ENCODE measurements around the gene SNX24. TPM values are rescaled to one million over a fixed set of nuclear protein-coding genes. Genes with fewer than 3 reads are reported as not detected.

SNX24 gene
- total and polyA plus RNA-seq, 2 donors (not counting 1 experiment from before 2014, with no cell fraction given), result 13.4 to 22.3 TPM

GRCh38 chr5:122864842-122865241 lies 19.4 kb downstream of the SNX24 start:
- no peak overlapping the region for H3K4me2 ChIP-seq (ENCODE audit: extremely low read depth, insufficient read depth, low read length)
- no peaks in the 10 kb centered on the region for H4K20me1 ChIP-seq (ENCODE audit: control insufficient read depth, extremely low read depth, insufficient read depth, low read length)
- H3K4me1 ChIP-seq (ENCODE audit: control insufficient read depth, extremely low read depth, insufficient read depth, low read length), result no peaks in the 10 kb centered on the region
- no peaks in the 10 kb centered on the region for H3K9me3 ChIP-seq (ENCODE audit: control insufficient read depth, insufficient read depth, low read depth, low read length)
- TF ChIP-seq EZH2 (IDR thresholded peaks at IDR 0.05; ENCODE audit: low read length, missing control alignments) (no peak), CTCF (conservative IDR thresholded peaks at IDR 0.05 in 1 of 2, IDR thresholded peaks at IDR 0.05 in 1 of 2; ENCODE audit: low read depth in 1 of 2, low read length in 2 of 2) (no peak)
- no peak overlapping the region for H2AFZ ChIP-seq (ENCODE audit: low read length)
- H3K9ac ChIP-seq (ENCODE audit: insufficient read depth, low read length), result no peak overlapping the region
- H3K79me2 ChIP-seq (ENCODE audit: control insufficient read depth, insufficient read depth, low read length), result no peaks in the 10 kb centered on the region
- H3K27me3 ChIP-seq (ENCODE audit: control insufficient read depth, insufficient read depth, low read length), result no peaks in the 10 kb centered on the region
- DNase-seq (ENCODE audit: low read depth in 2 of 2), result no peak
- no peak overlapping the region for H3K4me3 ChIP-seq (replicated peaks in 1 of 4; ENCODE audit: control extremely low read depth in 1 of 4, insufficient read depth in 1 of 4, low read depth in 3 of 4, low read length in 4 of 4)
- H3K36me3 ChIP-seq (ENCODE audit: control insufficient read depth, insufficient read depth, low read length), result no peaks in the 10 kb centered on the region
- no peak overlapping the region for H3K27ac ChIP-seq (ENCODE audit: insufficient read depth, low read length)

- H3K27ac ChIP-seq (ENCODE audit: insufficient read depth, low read length), result no peak overlapping the region
Observed at GRCh38 chr5:122870219-122870856, 24.9 kb downstream of the SNX24 start.

GRCh38 chr5:122871661-122872060 lies 26.2 kb downstream of the SNX24 start:
- no peaks in the 10 kb centered on the region for H3K9me3 ChIP-seq (ENCODE audit: control insufficient read depth, insufficient read depth, low read depth, low read length)
- no peak overlapping the region for H3K9ac ChIP-seq (ENCODE audit: insufficient read depth, low read length)
- H3K27me3 ChIP-seq (ENCODE audit: control insufficient read depth, insufficient read depth, low read length), result no peaks in the 10 kb centered on the region
- no peak overlapping the region for H3K27ac ChIP-seq (ENCODE audit: insufficient read depth, low read length)
- H4K20me1 ChIP-seq (ENCODE audit: control insufficient read depth, extremely low read depth, insufficient read depth, low read length), result no peaks in the 10 kb centered on the region
- no peaks in the 10 kb centered on the region for H3K36me3 ChIP-seq (ENCODE audit: control insufficient read depth, insufficient read depth, low read length)
- no peak overlapping the region for H2AFZ ChIP-seq (ENCODE audit: low read length)
- peak in 1 of 2 donors; percentile 31 for DNase-seq (ENCODE audit: low read depth in 2 of 2)
- no peak overlapping the region for H3K4me2 ChIP-seq (ENCODE audit: extremely low read depth, insufficient read depth, low read length)
- no peak overlapping the region for H3K4me3 ChIP-seq (replicated peaks in 1 of 4; ENCODE audit: control extremely low read depth in 1 of 4, insufficient read depth in 1 of 4, low read depth in 3 of 4, low read length in 4 of 4)
- H3K4me1 ChIP-seq (ENCODE audit: control insufficient read depth, extremely low read depth, insufficient read depth, low read length), result peaks cover 6% of the 10 kb centered on the region
- no peaks in the 10 kb centered on the region for H3K79me2 ChIP-seq (ENCODE audit: control insufficient read depth, insufficient read depth, low read length)
- TF ChIP-seq EZH2 (IDR thresholded peaks at IDR 0.05; ENCODE audit: low read length, missing control alignments) (no peak), CTCF (conservative IDR thresholded peaks at IDR 0.05 in 1 of 2, IDR thresholded peaks at IDR 0.05 in 1 of 2; ENCODE audit: low read depth in 1 of 2, low read length in 2 of 2) (no peak)

More at GRCh38 chr5:122870219-122870856, 24.9 kb downstream of the SNX24 start:
- H3K4me2 ChIP-seq (ENCODE audit: extremely low read depth, insufficient read depth, low read length), result peak overlapping the region; percentile 21
- TF ChIP-seq CTCF (conservative IDR thresholded peaks at IDR 0.05 in 1 of 2, IDR thresholded peaks at IDR 0.05 in 1 of 2; ENCODE audit: low read depth in 1 of 2, low read length in 2 of 2) (no peak), EZH2 (IDR thresholded peaks at IDR 0.05; ENCODE audit: low read length, missing control alignments) (no peak)
- H3K36me3 ChIP-seq (ENCODE audit: control insufficient read depth, insufficient read depth, low read length), result no peaks in the 10 kb centered on the region
- H3K79me2 ChIP-seq (ENCODE audit: control insufficient read depth, insufficient read depth, low read length), result no peaks in the 10 kb centered on the region
- peak overlapping the region; percentile 15 for H2AFZ ChIP-seq (ENCODE audit: low read length)
- H3K4me1 ChIP-seq (ENCODE audit: control insufficient read depth, extremely low read depth, insufficient read depth, low read length), result peaks cover 6% of the 10 kb centered on the region
- no peaks in the 10 kb centered on the region for H3K27me3 ChIP-seq (ENCODE audit: control insufficient read depth, insufficient read depth, low read length)
- no peaks in the 10 kb centered on the region for H4K20me1 ChIP-seq (ENCODE audit: control insufficient read depth, extremely low read depth, insufficient read depth, low read length)
- no peak overlapping the region for H3K4me3 ChIP-seq (replicated peaks in 1 of 4; ENCODE audit: control extremely low read depth in 1 of 4, insufficient read depth in 1 of 4, low read depth in 3 of 4, low read length in 4 of 4)
- H3K9me3 ChIP-seq (ENCODE audit: control insufficient read depth, insufficient read depth, low read depth, low read length), result no peaks in the 10 kb centered on the region
- peak; percentile 20 to 59 for DNase-seq (ENCODE audit: low read depth in 2 of 2)
- no peak overlapping the region for H3K9ac ChIP-seq (ENCODE audit: insufficient read depth, low read length)
